Gastroesophageal sphincter (tissue), 4 donors: ENCODE results near the gene RTKN2. TPM values are rescaled to one million over a fixed set of nuclear protein-coding genes. Genes with fewer than 3 reads are reported as not detected.

Source experiments
- ATAC-seq: fragments of 150-250 bp; one replicate; pipeline ENCODE4 v1.9.1; 2016; ENCODE audit warnings: mild to moderate bottlenecking, moderate library complexity
- H3K27ac ChIP-seq, 4 donors: fragments of 200-600 bp; sonication (generic) in 3 of 4; 1 replicate in 3 of 4; 2 replicates in 1 of 4; pipeline ENCODE4 v1.5.1; 2016 to 2019
- H3K27me3 ChIP-seq: fragments of 200-600 bp; sonication (generic); one replicate; pipeline ENCODE4 v1.5.1; 2019
- H3K36me3 ChIP-seq, 2 donors: fragments of 200-600 bp; sonication (generic); one replicate each; pipeline ENCODE4 v1.5.1; 2019; ENCODE audit warnings: control low read depth in 1 of 2
- H3K4me1 ChIP-seq, 3 donors: fragments of 200-600 bp; sonication (generic); 1 replicate in 2 of 3; 2 replicates in 1 of 3; pipeline ENCODE4 v1.5.1; 2016 to 2019; ENCODE audit warnings: control low read depth in 2 of 3
- H3K4me3 ChIP-seq, 2 donors: fragments of 200-600 bp; sonication (generic); one replicate each; pipeline ENCODE4 v1.5.1; 2019; ENCODE audit warnings: mild to moderate bottlenecking in 1 of 2, moderate library complexity in 1 of 2
- H3K9me3 ChIP-seq, 3 donors: fragments of 200-600 bp; sonication (generic); one replicate each; pipeline ENCODE4 v1.5.1; 2017 to 2019; ENCODE audit warnings: control low read depth in 2 of 3
- CTCF ChIP-seq, 4 experiments: fragments of 200-600 bp in 2 of 4; fragments of 450-650 bp in 2 of 4; sonication (generic) in 1 of 4; IDR thresholded peaks; one replicate each; pipeline ENCODE4 v1.5.1; 2017 to 2019; ENCODE audit warnings: antibody characterized with exemption in 4 of 4, mild to moderate bottlenecking in 2 of 4, moderate library complexity in 2 of 4
- EP300 ChIP-seq: sonication (generic); formaldehyde crosslinking; IDR thresholded peaks from one replicate; pipeline ENCODE4 v1.6.1; 2017; ENCODE audit warnings: antibody characterized with exemption, mild to moderate bottlenecking
- POLR2A ChIP-seq, 2 donors: fragments of 450-650 bp; IDR thresholded peaks; one replicate each; pipeline ENCODE4 v1.6.1; 2017; ENCODE audit warnings: antibody characterized with exemption in 2 of 2, mild to moderate bottlenecking in 2 of 2, moderate library complexity in 1 of 2
- POLR2AphosphoS5 ChIP-seq: sonication (generic); formaldehyde crosslinking; IDR thresholded peaks from one replicate; pipeline ENCODE4 v1.6.1; 2017; ENCODE audit warnings: antibody characterized with exemption
- WGBS, 2 donors: methylation state at CpG; one replicate each; pipeline ENCODE4 v1.1.5; 2018; ENCODE audit warnings: low coverage in 1 of 2; 5-methylcytosine and 5-hydroxymethylcytosine counted together
- total RNA-seq, 4 donors: library from RNA; depleted of rRNA; stranded (reverse); fragments of >200 nt; gene quantifications; one replicate each; pipeline ENCODE4 v1.1.0, GENCODE V29; 2016

The RTKN2 gene
- total RNA-seq, 4 donors from 2014 or later = not detected

DNA sequence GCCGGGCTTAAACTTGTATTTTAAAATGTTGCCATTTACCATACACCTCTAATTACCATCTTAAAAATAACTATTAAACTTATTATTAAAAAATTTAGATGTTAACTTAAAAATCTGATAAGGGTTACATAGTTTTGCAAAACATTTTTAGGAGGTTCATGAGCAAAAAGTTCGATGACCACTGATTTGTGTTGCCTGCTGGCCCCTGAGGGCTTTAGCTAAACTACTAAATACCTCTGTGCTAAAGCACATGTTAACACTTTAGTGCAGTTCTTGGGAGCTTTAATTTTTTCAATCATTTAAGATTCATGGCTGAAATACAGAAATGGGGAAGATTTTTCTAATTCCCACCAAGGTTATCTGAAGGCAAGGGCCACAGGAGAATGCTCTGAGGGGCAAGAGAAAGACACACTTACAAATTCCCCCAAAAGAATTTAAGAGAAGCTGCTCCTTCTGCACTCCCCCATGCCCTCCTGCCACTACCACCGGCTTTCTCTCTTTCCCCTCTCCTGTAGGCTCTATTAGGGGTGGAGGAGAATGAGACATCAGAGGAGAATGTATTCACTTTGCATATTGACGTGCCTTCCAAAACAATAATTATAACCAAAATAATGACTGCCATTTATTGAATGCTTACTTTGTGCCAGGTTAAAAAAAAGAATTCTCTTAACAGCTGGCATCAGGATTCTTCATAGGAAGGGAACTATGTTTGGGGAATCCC lies 106.2 kb downstream of the RTKN2 start:
- no peak overlapping the region for H3K27ac ChIP-seq
- WGBS, 2 donors = 74 to 86% methylated on average over 2 to 4 of the region's 4 CpGs
- no peak for TF ChIP-seq CTCF (IDR thresholded peaks at IDR 0.05)
- peaks cover 0 to 6% (median 0%) of the 10 kb centered on the region in 3 donors for H3K4me1 ChIP-seq
- H3K27me3 ChIP-seq = no peaks in the 10 kb centered on the region
- H3K9me3 ChIP-seq = no peaks in the 10 kb centered on the region
- no peak for ATAC-seq
- H3K4me3 ChIP-seq = no peak overlapping the region
- H3K36me3 ChIP-seq = no peaks in the 10 kb centered on the region

DNA sequence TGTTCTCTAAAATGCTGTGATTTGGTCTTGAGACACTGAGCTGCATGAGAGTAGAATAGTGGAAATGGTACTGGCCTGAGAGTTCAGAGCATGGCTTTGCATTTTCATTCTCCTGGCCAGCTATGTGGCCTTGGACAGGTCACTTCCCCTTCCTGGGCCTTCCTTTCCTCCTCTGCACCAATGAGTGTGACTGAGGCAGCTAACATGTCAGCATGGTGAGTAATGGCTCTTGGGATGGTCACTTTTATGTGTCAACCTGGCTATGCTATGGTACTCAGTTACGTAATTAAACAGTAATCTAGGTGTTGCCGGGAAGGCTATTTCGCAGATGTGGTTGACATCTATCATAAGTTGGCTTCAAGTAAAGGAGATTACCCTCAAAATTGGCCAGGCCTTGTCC lies 109.3 kb downstream of the RTKN2 start:
- no peak for ATAC-seq
- WGBS, 2 donors = 100% methylated on average over 3 of the region's 3 CpGs; no CpG with 5 or more reads in 1 of the 2 donors
- Histone ChIP-seq H3K36me3 (no peaks in the 10 kb centered on the region), H3K9me3 (no peaks in the 10 kb centered on the region), H3K4me1 (no peaks in the 10 kb centered on the region), H3K4me3 (no peak overlapping the region), H3K27ac (no peak overlapping the region), H3K27me3 (no peaks in the 10 kb centered on the region)
- no peak for TF ChIP-seq CTCF (IDR thresholded peaks at IDR 0.05)
- no peak for TF ChIP-seq POLR2A (IDR thresholded peaks at IDR 0.05)
- no peak for TF ChIP-seq EP300
- no peak for TF ChIP-seq POLR2AphosphoS5

GRCh38 chr10:62157601-62158000 lies 111.0 kb downstream of the RTKN2 start:
- Histone ChIP-seq H3K9me3 (no peaks in the 10 kb centered on the region), H3K36me3 (no peaks in the 10 kb centered on the region), H3K4me3 (no peak overlapping the region), H3K27me3 (no peaks in the 10 kb centered on the region), H3K4me1 (no peaks in the 10 kb centered on the region), H3K27ac (no peak overlapping the region)
- WGBS, 2 donors = 81 to 85% methylated on average over 3 of the region's 3 CpGs
- no peak for ATAC-seq
- no peak for TF ChIP-seq POLR2AphosphoS5

- H3K36me3 ChIP-seq = no peaks in the 10 kb centered on the region
- no peak overlapping the region for H3K4me3 ChIP-seq
- no peak for ATAC-seq
- H3K4me1 ChIP-seq = no peaks in the 10 kb centered on the region
- H3K27ac ChIP-seq = no peak overlapping the region
- 40 to 79% methylated on average over 1 to 6 of the region's 7 CpGs for WGBS, 2 donors
- no peak for TF ChIP-seq POLR2AphosphoS5
- TF ChIP-seq CTCF (IDR thresholded peaks at IDR 0.05) = no peak
- TF ChIP-seq POLR2A (IDR thresholded peaks at IDR 0.05) = no peak
- no peak for TF ChIP-seq EP300
- no peaks in the 10 kb centered on the region for H3K9me3 ChIP-seq
- H3K27me3 ChIP-seq = no peaks in the 10 kb centered on the region
Measured at GRCh38 chr10:62155054-62155680, 113.5 kb downstream of the RTKN2 start.

GRCh38 chr10:62154231-62154630 lies 114.4 kb downstream of the RTKN2 start:
- no peaks in the 10 kb centered on the region for H3K27me3 ChIP-seq
- H3K27ac ChIP-seq = no peak overlapping the region
- WGBS, 2 donors = 82 to 100% methylated on average over 1 to 2 of the region's 2 CpGs
- H3K36me3 ChIP-seq = no peaks in the 10 kb centered on the region
- no peak for ATAC-seq
- TF ChIP-seq POLR2A (IDR thresholded peaks at IDR 0.05) (no peak), POLR2AphosphoS5 (no peak), EP300 (no peak), CTCF (IDR thresholded peaks at IDR 0.05) (no peak)
- H3K4me3 ChIP-seq = no peak overlapping the region
- H3K9me3 ChIP-seq = no peaks in the 10 kb centered on the region
- H3K4me1 ChIP-seq = no peaks in the 10 kb centered on the region
